ENCODE measurements around the gene ATP5F1D.

GRCh38 chr19:1237754-1238368 lies 3.7 kb upstream of the ATP5F1D start, which contains the start of gene CBARP:
- TF ChIP-seq PHB2 (IDR thresholded peaks at IDR 0.05; ENCODE audit: partially characterized antibody) (no peak), FOXM1 (CRISPR knock-in tag; IDR thresholded peaks at IDR 0.05) (no peak), ATF3 (CRISPR knock-in tag; IDR thresholded peaks at IDR 0.05) (no peak), ZNF225 (CRISPR knock-in tag; IDR thresholded peaks at IDR 0.05) (no peak), FOXK1 (CRISPR knock-in tag; IDR thresholded peaks at IDR 0.05; ENCODE audit: borderline replicate concordance, low read depth) (no peak), DNMT3B (CRISPR knock-in tag; conservative IDR thresholded peaks at IDR 0.05) (no peak)

All from HepG2 (cell line).